IMR-90 (cell line): Measurements from ENCODE around the gene H2AZ1.

Experiments
- CEBPB ChIP-seq: IDR thresholded peaks from 2 replicates; pipeline ENCODE4 v1.6.1; 2012; ENCODE audit warnings: low read depth, low read length, improper control_type of control experiment
- CTCF ChIP-seq: conservative IDR thresholded peaks from 2 replicates; pipeline ENCODE4 v1.5.1; 2012; ENCODE audit warnings: mild to moderate bottlenecking, low read depth, low read length, improper control_type of control experiment
- MAFK ChIP-seq: IDR thresholded peaks from 2 replicates; pipeline ENCODE4 v1.6.1; 2012; ENCODE audit warnings: low read depth, low read length, improper control_type of control experiment
- POLR2A ChIP-seq: IDR thresholded peaks from 2 replicates; pipeline ENCODE4 v1.6.1; 2012; ENCODE audit warnings: mild to moderate bottlenecking, low read depth, low read length
- RFX5 ChIP-seq: IDR thresholded peaks from 2 replicates; pipeline ENCODE4 v1.8.0; 2012; ENCODE audit warnings: low read depth, mild to moderate bottlenecking, low read length, moderate library complexity
- SMC3 ChIP-seq: fragments of 150-350 bp; IDR thresholded peaks from 2 replicates; pipeline ENCODE4 v1.6.1; 2016; ENCODE audit warnings: low read depth, mild to moderate bottlenecking, antibody characterized with exemption, low read length, moderate library complexity

GRCh38 chr4:99979872-99980271 is 29.8 kb upstream of the H2AZ1 start:
- TF ChIP-seq CEBPB (no peak), CTCF (no peak), SMC3 (no peak), RFX5 (no peak), POLR2A (no peak), MAFK (no peak)
